ENCODE data around the gene SORCS1. TPM values are rescaled to one million over a fixed set of nuclear protein-coding genes. Genes with fewer than 3 reads are reported as not detected.

Gene SORCS1
- total and polyA plus RNA-seq, 2 donors (not counting 1 experiment from before 2014, with no cell fraction given): not detected

DNA sequence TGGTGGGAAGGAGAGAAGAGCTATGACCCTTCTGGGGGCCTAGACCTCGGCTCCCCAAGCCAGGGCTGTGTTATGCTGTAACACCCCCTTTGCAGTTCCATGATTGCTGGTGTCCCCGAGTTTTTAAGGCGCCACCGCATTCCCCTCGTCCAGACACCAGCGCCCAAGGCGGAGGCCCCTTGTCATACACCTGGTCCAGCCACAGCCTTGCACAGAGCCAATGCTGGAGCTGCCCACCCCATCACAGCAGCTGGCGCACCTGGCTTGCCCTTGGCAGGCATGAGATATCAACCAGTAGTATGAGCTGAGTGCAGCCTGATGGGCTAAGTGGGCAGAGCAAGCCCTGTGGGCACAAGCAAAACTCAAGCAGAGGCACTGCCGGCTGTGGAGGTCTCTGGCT, 209.4 kb downstream of the SORCS1 start:
- peaks cover 0 to 14% of the 10 kb centered on the region in 2 donors for H3K4me1 ChIP-seq (ENCODE audit: control insufficient read depth in 2 of 2, insufficient read depth in 2 of 2, low read length in 2 of 2)
- peaks cover 15% of the 10 kb centered on the region for H3K4me1 Mint-ChIP-seq
- ChIA-PET POLR2A (no interaction called here), CTCF (no interaction called here)
- no peak overlapping the region for H3K4me3 Mint-ChIP-seq
- WGBS (ENCODE audit: insufficient coverage): 95% methylated on average over 8 of the region's 9 CpGs
- H3K9ac ChIP-seq (ENCODE audit: low read length): no peak overlapping the region
- H3K36me3 ChIP-seq (replicated peaks in 1 of 2; ENCODE audit: control extremely low read depth in 1 of 2, control insufficient read depth in 1 of 2, extremely low read depth in 1 of 2, insufficient read depth in 2 of 2, low read length in 1 of 2): no peaks in the 10 kb centered on the region
- H3K27ac Mint-ChIP-seq: no peak overlapping the region
- intact Hi-C loops (cut with micrococcal nuclease): no loop called here
- H4K20me1 ChIP-seq (ENCODE audit: control insufficient read depth, insufficient read depth, low read length, poor library complexity, severe bottlenecking): no peaks in the 10 kb centered on the region
- H3K4me3 ChIP-seq (ENCODE audit: control extremely low read depth in 1 of 5, extremely low read depth in 1 of 5, insufficient read depth in 1 of 5, low read depth in 2 of 5, low read length in 4 of 5): no peak overlapping the region
- no peaks in the 10 kb centered on the region for H3K27me3 Mint-ChIP-seq
- no peak for ATAC-seq (ENCODE audit: low read depth)
- no peaks in the 10 kb centered on the region for H3K79me2 ChIP-seq (ENCODE audit: control insufficient read depth, insufficient read depth, low read length)
- DNase-seq: no peak
- no peak overlapping the region for H3K4me2 ChIP-seq (replicated peaks; ENCODE audit: low read depth, low read length, poor library complexity, severe bottlenecking)
- no peak overlapping the region for H2AFZ ChIP-seq (ENCODE audit: insufficient read depth, low read depth, low read length, poor library complexity, severe bottlenecking)
- no peaks in the 10 kb centered on the region for H3K9me3 Mint-ChIP-seq (ENCODE audit: insufficient read depth)
- no peaks in the 10 kb centered on the region for H3K27me3 ChIP-seq (replicated peaks in 1 of 4; ENCODE audit: control extremely low read depth in 1 of 4, control insufficient read depth in 3 of 4, insufficient read depth in 4 of 4, low read length in 3 of 4)
- H3K27ac ChIP-seq (ENCODE audit: low read length in 2 of 2): no peak overlapping the region
- TF ChIP-seq, protein P1, sequence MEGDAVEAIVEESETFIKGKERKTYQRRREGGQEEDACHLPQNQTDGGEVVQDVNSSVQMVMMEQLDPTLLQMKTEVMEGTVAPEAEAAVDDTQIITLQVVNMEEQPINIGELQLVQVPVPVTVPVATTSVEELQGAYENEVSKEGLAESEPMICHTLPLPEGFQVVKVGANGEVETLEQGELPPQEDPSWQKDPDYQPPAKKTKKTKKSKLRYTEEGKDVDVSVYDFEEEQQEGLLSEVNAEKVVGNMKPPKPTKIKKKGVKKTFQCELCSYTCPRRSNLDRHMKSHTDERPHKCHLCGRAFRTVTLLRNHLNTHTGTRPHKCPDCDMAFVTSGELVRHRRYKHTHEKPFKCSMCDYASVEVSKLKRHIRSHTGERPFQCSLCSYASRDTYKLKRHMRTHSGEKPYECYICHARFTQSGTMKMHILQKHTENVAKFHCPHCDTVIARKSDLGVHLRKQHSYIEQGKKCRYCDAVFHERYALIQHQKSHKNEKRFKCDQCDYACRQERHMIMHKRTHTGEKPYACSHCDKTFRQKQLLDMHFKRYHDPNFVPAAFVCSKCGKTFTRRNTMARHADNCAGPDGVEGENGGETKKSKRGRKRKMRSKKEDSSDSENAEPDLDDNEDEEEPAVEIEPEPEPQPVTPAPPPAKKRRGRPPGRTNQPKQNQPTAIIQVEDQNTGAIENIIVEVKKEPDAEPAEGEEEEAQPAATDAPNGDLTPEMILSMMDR (IDR thresholded peaks at IDR 0.05): no peak
- TF ChIP-seq EZH2 (IDR thresholded peaks at IDR 0.05; ENCODE audit: borderline replicate concordance, insufficient read depth, low read depth, low read length, poor library complexity, severe bottlenecking): no peak
- peaks cover 0 to 8% (median 0%) of the 10 kb centered on the region in 3 donors for H3K9me3 ChIP-seq (ENCODE audit: control extremely low read depth in 1 of 3, control insufficient read depth in 2 of 3, insufficient read depth in 1 of 3, low read length in 2 of 3)

DNA sequence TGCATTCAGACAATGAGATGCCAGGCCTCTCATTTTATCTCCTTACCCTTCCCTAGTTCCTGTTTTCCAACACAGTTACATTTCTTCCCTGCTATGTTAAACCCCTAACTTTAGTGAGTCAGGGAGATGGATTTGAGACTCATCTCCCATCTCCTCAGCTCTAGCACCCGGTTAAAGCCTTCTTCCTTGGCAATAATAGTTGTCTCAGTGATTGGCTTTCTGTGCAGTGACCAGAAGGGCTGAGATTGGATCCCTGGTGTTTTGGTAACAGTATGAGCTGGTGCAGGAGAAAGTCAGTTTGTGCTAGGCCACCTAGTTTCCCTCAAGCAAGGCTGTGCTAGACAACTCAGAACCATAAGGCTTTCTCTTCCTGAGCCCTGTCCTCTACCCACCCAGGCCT, 212.5 kb downstream of the SORCS1 start:
- H3K79me2 ChIP-seq (ENCODE audit: control insufficient read depth, insufficient read depth, low read length): no peaks in the 10 kb centered on the region
- intact Hi-C loops (cut with micrococcal nuclease): no loop called here
- no peak overlapping the region for H3K4me2 ChIP-seq (replicated peaks; ENCODE audit: low read depth, low read length, poor library complexity, severe bottlenecking)
- no peaks in the 10 kb centered on the region for H3K36me3 ChIP-seq (replicated peaks in 1 of 2; ENCODE audit: control extremely low read depth in 1 of 2, control insufficient read depth in 1 of 2, extremely low read depth in 1 of 2, insufficient read depth in 2 of 2, low read length in 1 of 2)
- H3K27me3 Mint-ChIP-seq: no peaks in the 10 kb centered on the region
- no peak overlapping the region for H3K4me3 ChIP-seq (ENCODE audit: control extremely low read depth in 1 of 5, extremely low read depth in 1 of 5, insufficient read depth in 1 of 5, low read depth in 2 of 5, low read length in 4 of 5)
- no peak overlapping the region for H3K27ac Mint-ChIP-seq
- no peaks in the 10 kb centered on the region for H3K4me1 ChIP-seq (ENCODE audit: control insufficient read depth in 2 of 2, insufficient read depth in 2 of 2, low read length in 2 of 2)
- ChIA-PET CTCF (no interaction called here), POLR2A (no interaction called here)
- H3K27me3 ChIP-seq (replicated peaks in 1 of 4; ENCODE audit: control extremely low read depth in 1 of 4, control insufficient read depth in 3 of 4, insufficient read depth in 4 of 4, low read length in 3 of 4): no peaks in the 10 kb centered on the region
- ATAC-seq (ENCODE audit: low read depth) (no peak), DNase-seq (no peak)
- H3K4me1 Mint-ChIP-seq: no peaks in the 10 kb centered on the region
- no peak overlapping the region for H2AFZ ChIP-seq (ENCODE audit: insufficient read depth, low read depth, low read length, poor library complexity, severe bottlenecking)
- no CpG with 5 or more reads among the region's 1 CpG for WGBS (ENCODE audit: insufficient coverage)
- no peaks in the 10 kb centered on the region for H4K20me1 ChIP-seq (ENCODE audit: control insufficient read depth, insufficient read depth, low read length, poor library complexity, severe bottlenecking)
- H3K4me3 Mint-ChIP-seq: no peak overlapping the region
- no peak overlapping the region for H3K27ac ChIP-seq (ENCODE audit: low read length in 2 of 2)
- no peak overlapping the region for H3K9ac ChIP-seq (ENCODE audit: low read length)
- no peak for TF ChIP-seq EZH2 (IDR thresholded peaks at IDR 0.05; ENCODE audit: borderline replicate concordance, insufficient read depth, low read depth, low read length, poor library complexity, severe bottlenecking)
- TF ChIP-seq, protein P1 (IDR thresholded peaks at IDR 0.05): no peak
- H3K9me3 Mint-ChIP-seq (ENCODE audit: insufficient read depth): no peaks in the 10 kb centered on the region
- peaks cover 0 to 8% (median 0%) of the 10 kb centered on the region in 3 donors for H3K9me3 ChIP-seq (ENCODE audit: control extremely low read depth in 1 of 3, control insufficient read depth in 2 of 3, insufficient read depth in 1 of 3, low read length in 2 of 3)
